H1 (cell line): ENCODE data around the gene IGLL5. TPM values are rescaled to one million over a fixed set of nuclear protein-coding genes. Genes with fewer than 3 reads are reported as not detected.

Source experiments
- microRNA-seq, 2 experiments: library from miRNA; unstranded; fragments of <30 nt; microRNA quantifications; one replicate each; pipeline versions ENCODE4 to v1.2.0, GENCODE V29; 2016 to 2020; ENCODE audit warnings: borderline microRNAs expressed in 2 of 2, borderline number of aligned reads in 2 of 2, borderline replicate concordance in 1 of 2
- polyA plus RNA-seq, 7 experiments: library from polyadenylated mRNA; depleted of rRNA in 3 of 7; stranded (reverse) in 5 of 7; unstranded in 2 of 7; fragments of >200 nt in 5 of 7; fragments of 200-250 nt in 2 of 7; gene quantifications; 1 replicate in 5 of 7; 2 replicates in 1 of 7; 4 replicates in 1 of 7; pipeline versions ENCODE4 v1.2.1 to v1.2.3, GENCODE V29; 2011 to 2013; ENCODE audit warnings: missing spikeins in 2 of 7, mixed read lengths in 2 of 7
- small RNA-seq: library from polyadenylated mRNA; stranded (forward); fragments of <200 nt; extraction: miRNeasy Mini kit (QIAGEN cat#:217004); gene quantifications from one replicate; pipeline ENCODE3, GENCODE V24; 2013; ENCODE audit not compliant: insufficient read depth
- total RNA-seq: library from RNA; stranded (reverse); fragmentation: NEBNext Ultra II Directional; extraction: Animal tissue kit (Norgen Biotek cat#: 25700); gene quantifications from 2 replicates; pipeline ENCODE4 v1.2.1, GENCODE V29; 2021

IGLL5 gene
- total and polyA plus RNA-seq, 2 of the 8 experiments (the other 6 are each of a cell fraction or from before 2014, with no cell fraction given): not detected

Small RNAs within 50 kb of the gene (microRNA-seq; reads per million reads assigned to microRNA genes)
- 0 reads per million in 2 experiments for gene MIR5571

Small RNAs within 50 kb of the gene (small RNA-seq; reads per million reads assigned to genes)
- not detected for gene IGLC4
- not detected for gene IGLC5
- not detected for gene IGLJ1
- not detected for gene IGLJ2
- not detected for gene IGLJ3
- not detected for gene IGLJ4
- gene IGLJ5: not detected
- not detected for gene IGLJ6
- not detected for gene IGLJ7
- not detected for gene IGLV2-5
- gene IGLV3-2: not detected
- gene IGLV3-4: not detected
- not detected for gene IGLV3-6
- not detected for gene IGLV3-7
- gene MIR5571: not detected

Other genes starting within 250 kb of the IGLL5 start
- gene GGTLC2, start 243.2 kb upstream of the IGLL5 start, total RNA-seq: not detected in 2 replicates
- gene GGTLC2, start 243.2 kb upstream of the IGLL5 start, polyA plus RNA-seq (2011; rRNA removed): 0.14 TPM in 1 of 2 replicates, not detected in the other
- 9.6 and 9.7 TPM in 2 replicates for gene GNAZ, start 182.7 kb downstream of the IGLL5 start, total RNA-seq
- 6.6 and 6.9 TPM in 2 replicates for gene GNAZ, start 182.7 kb downstream of the IGLL5 start, polyA plus RNA-seq (2011; rRNA removed)